PC-3 (cell line): ENCODE data around the gene SPRED1. TPM values are rescaled to one million over a fixed set of nuclear protein-coding genes. Genes with fewer than 3 reads are reported as not detected.

Experiments used
- ATAC-seq: fragments of 200-7000 bp; cut with Tn5 transposase; 2 replicates; pipeline ENCODE4 v1.9.1; 2020; ENCODE audit warnings: mild to moderate bottlenecking, moderate library complexity
- BruUV-seq: library from RNA; stranded (reverse); fragments of 400-500 nt; replicated peaks from 2 replicates; lab custom pipeline; 2021; lab: Mats Ljungman, UMichigan
- CTCF ChIA-PET: fragments of 300-600 bp; sonication (Branson Sonifier 250); formaldehyde crosslinking; loops from one replicate; lab custom pipeline; 2022; ENCODE audit warnings: antibody characterized with exemption; lab: Charles Lee
- POLR2A ChIA-PET: fragments of 300-600 bp; sonication (Branson Sonifier 250); formaldehyde crosslinking; loops from one replicate; lab custom pipeline; 2022; ENCODE audit warnings: antibody characterized with exemption; ENCODE audit not compliant: unreplicated experiment; lab: Charles Lee
- DNase-seq: peaks from one replicate; pipeline ENCODE4 v3.0.0-alpha.2; 2015
- H2AFZ ChIP-seq: fragments of 300-600 bp; sonication (generic); 2 replicates; pipeline ENCODE4 v1.6.0; 2016; ENCODE audit warnings: antibody characterized with exemption, low read length
- H3F3A ChIP-seq: fragments of 300-600 bp; sonication (generic); one replicate; pipeline ENCODE4 v1.6.0; 2017; ENCODE audit warnings: antibody characterized with exemption, low read length, control low read depth, mild to moderate bottlenecking; ENCODE audit not compliant: unreplicated experiment
- H3K27ac ChIP-seq: fragments of 300-600 bp; sonication (generic); 2 replicates; pipeline ENCODE4 v1.5.1; 2016; ENCODE audit warnings: mild to moderate bottlenecking, low read length
- H3K27me3 ChIP-seq: fragments of 300-600 bp; sonication (generic); 2 replicates; pipeline ENCODE4 v1.6.1; 2016; ENCODE audit warnings: low read length, mixed read lengths
- H3K36me3 ChIP-seq: fragments of 300-600 bp; sonication (generic); 2 replicates; pipeline ENCODE4 v1.6.1; 2016; ENCODE audit warnings: low read depth, mixed run types, low read length, mixed read lengths
- H3K4me1 ChIP-seq: fragments of 300-600 bp; sonication (generic); 2 replicates; pipeline ENCODE4 v1.5.1; 2016; ENCODE audit warnings: low read length; ENCODE audit not compliant: insufficient read depth
- H3K4me2 ChIP-seq: fragments of 300-600 bp; sonication (generic); 2 replicates; pipeline ENCODE4 v1.6.0; 2016; ENCODE audit warnings: low read length
- H3K4me3 ChIP-seq: fragments of 300-600 bp; sonication (generic); 2 replicates; pipeline ENCODE4 v1.5.1; 2016; ENCODE audit warnings: mild to moderate bottlenecking, low read length, mixed read lengths
- H3K79me2 ChIP-seq: fragments of 300-600 bp; sonication (generic); 2 replicates; pipeline ENCODE4 v1.6.1; 2017; ENCODE audit warnings: low read length, mixed read lengths
- H3K9ac ChIP-seq: fragments of 300-600 bp; sonication (generic); 2 replicates; pipeline ENCODE4 v1.6.0; 2016; ENCODE audit warnings: mild to moderate bottlenecking, low read length
- H3K9me2 ChIP-seq: fragments of 300-600 bp; sonication (generic); replicated peaks from 2 replicates; pipeline ENCODE4 v1.6.1; 2016; ENCODE audit warnings: mixed run types, low read length, mixed read lengths
- H3K9me3 ChIP-seq: fragments of 300-600 bp; sonication (generic); 2 replicates; pipeline ENCODE4 v1.6.1; 2016; ENCODE audit warnings: low read length, mixed read lengths
- H4K20me1 ChIP-seq: fragments of 300-600 bp; sonication (generic); 2 replicates; pipeline ENCODE4 v1.6.1; 2016; ENCODE audit warnings: low read length, mixed read lengths
- EZH2 ChIP-seq: fragments of 300-600 bp; sonication (generic); IDR thresholded peaks from one replicate; pipeline ENCODE4 v1.6.1; 2017; ENCODE audit warnings: antibody characterized with exemption, mild to moderate bottlenecking, low read length; ENCODE audit not compliant: unreplicated experiment
- EZH2phosphoT487 ChIP-seq: fragments of 300-600 bp; sonication (generic); IDR thresholded peaks from 2 replicates; pipeline ENCODE4 v1.6.1; 2018; ENCODE audit warnings: mild to moderate bottlenecking, antibody characterized with exemption, low read length, borderline replicate concordance
- intact Hi-C: fragments of 100-400 bp; cut with micrococcal nuclease; formaldehyde crosslinking; loops from 2 replicates; pipeline ENCODE4 v1.9.0; 2023
- total RNA-seq: library from RNA; depleted of rRNA; stranded (reverse); fragments of >200 nt; gene quantifications from 2 replicates; pipeline ENCODE4 v1.2.3, GENCODE V29; 2014
- TF ChIP-seq, protein P1 (sequence below): fragments of 300-600 bp; sonication (generic); conservative IDR thresholded peaks from 2 replicates; pipeline ENCODE4 v1.5.1; 2017; ENCODE audit warnings: antibody characterized with exemption, low read depth, mild to moderate bottlenecking, low read length

Gene SPRED1
- total RNA-seq, 1 experiment from 2014 or later, result 39.7 TPM

GRCh38 chr15:38332711-38333110, 80.1 kb downstream of the SPRED1 start:
- POLR2A ChIA-PET, result no interaction called here
- TF ChIP-seq EZH2phosphoT487, result no peak
- TF ChIP-seq EZH2, result no peak
- TF ChIP-seq, protein P1, sequence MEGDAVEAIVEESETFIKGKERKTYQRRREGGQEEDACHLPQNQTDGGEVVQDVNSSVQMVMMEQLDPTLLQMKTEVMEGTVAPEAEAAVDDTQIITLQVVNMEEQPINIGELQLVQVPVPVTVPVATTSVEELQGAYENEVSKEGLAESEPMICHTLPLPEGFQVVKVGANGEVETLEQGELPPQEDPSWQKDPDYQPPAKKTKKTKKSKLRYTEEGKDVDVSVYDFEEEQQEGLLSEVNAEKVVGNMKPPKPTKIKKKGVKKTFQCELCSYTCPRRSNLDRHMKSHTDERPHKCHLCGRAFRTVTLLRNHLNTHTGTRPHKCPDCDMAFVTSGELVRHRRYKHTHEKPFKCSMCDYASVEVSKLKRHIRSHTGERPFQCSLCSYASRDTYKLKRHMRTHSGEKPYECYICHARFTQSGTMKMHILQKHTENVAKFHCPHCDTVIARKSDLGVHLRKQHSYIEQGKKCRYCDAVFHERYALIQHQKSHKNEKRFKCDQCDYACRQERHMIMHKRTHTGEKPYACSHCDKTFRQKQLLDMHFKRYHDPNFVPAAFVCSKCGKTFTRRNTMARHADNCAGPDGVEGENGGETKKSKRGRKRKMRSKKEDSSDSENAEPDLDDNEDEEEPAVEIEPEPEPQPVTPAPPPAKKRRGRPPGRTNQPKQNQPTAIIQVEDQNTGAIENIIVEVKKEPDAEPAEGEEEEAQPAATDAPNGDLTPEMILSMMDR, result no peak
- H3K9me3 ChIP-seq, result no peaks in the 10 kb centered on the region

GRCh38 chr15:38335116-38335515, 82.5 kb downstream of the SPRED1 start:
- peaks cover 7% of the 10 kb centered on the region for H3K36me3 ChIP-seq
- no peak overlapping the region for H3K4me2 ChIP-seq
- no peak overlapping the region for H3K27ac ChIP-seq
- H3K9me2 ChIP-seq, result no peaks in the 10 kb centered on the region
- TF ChIP-seq EZH2 (no peak), EZH2phosphoT487 (no peak)
- TF ChIP-seq, protein P1, result no peak
- intact Hi-C loops, result no loop called here
- DNase-seq (no peak), ATAC-seq (no peak)
- H3K4me3 ChIP-seq, result no peak overlapping the region
- no TSS peak for BruUV-seq
- no peak overlapping the region for H3K9ac ChIP-seq
- CTCF ChIA-PET, result no interaction called here
- POLR2A ChIA-PET, result no interaction called here
- H3F3A ChIP-seq, result no peaks in the 10 kb centered on the region
- no peaks in the 10 kb centered on the region for H3K4me1 ChIP-seq
- no peaks in the 10 kb centered on the region for H3K79me2 ChIP-seq
- H3K9me3 ChIP-seq, result no peaks in the 10 kb centered on the region
- no peaks in the 10 kb centered on the region for H3K27me3 ChIP-seq
- H4K20me1 ChIP-seq, result no peaks in the 10 kb centered on the region
- H2AFZ ChIP-seq, result no peak overlapping the region

More at GRCh38 chr15:38332711-38333110, 80.1 kb downstream of the SPRED1 start:
- Histone ChIP-seq H3K9ac (no peak overlapping the region), H3F3A (no peaks in the 10 kb centered on the region), H2AFZ (no peak overlapping the region), H3K27ac (no peak overlapping the region), H4K20me1 (no peaks in the 10 kb centered on the region), H3K4me3 (no peak overlapping the region), H3K36me3 (peaks cover 2% of the 10 kb centered on the region; the same call in 1 of the 2 replicates), H3K79me2 (no peaks in the 10 kb centered on the region), H3K4me2 (no peak overlapping the region), H3K4me1 (no peaks in the 10 kb centered on the region), H3K27me3 (no peaks in the 10 kb centered on the region), H3K9me2 (no peaks in the 10 kb centered on the region)
- BruUV-seq, result no TSS peak
- intact Hi-C loops, result no loop called here
- DNase-seq (no peak), ATAC-seq (no peak)
- CTCF ChIA-PET, result no interaction called here

- POLR2A ChIA-PET, result no interaction called here
- ATAC-seq, result no peak
Observed at GRCh38 chr15:38344351-38344750, 91.7 kb downstream of the SPRED1 start.

More at GRCh38 chr15:38344351-38344750, 91.7 kb downstream of the SPRED1 start:
- Histone ChIP-seq H3K36me3 (peaks cover 27% of the 10 kb centered on the region), H3K9ac (no peak overlapping the region), H3K4me1 (no peaks in the 10 kb centered on the region), H3K4me3 (no peak overlapping the region), H3K27me3 (no peaks in the 10 kb centered on the region), H2AFZ (no peak overlapping the region), H3K9me3 (no peaks in the 10 kb centered on the region), H3K4me2 (no peak overlapping the region), H3F3A (no peaks in the 10 kb centered on the region), H3K27ac (no peak overlapping the region), H3K9me2 (no peaks in the 10 kb centered on the region), H4K20me1 (no peaks in the 10 kb centered on the region), H3K79me2 (peaks cover 10% of the 10 kb centered on the region; the same call in 1 of the 2 replicates)
- TF ChIP-seq EZH2, result no peak
- TF ChIP-seq, protein P1, result no peak
- no peak for TF ChIP-seq EZH2phosphoT487
- intact Hi-C loops, result no loop called here
- CTCF ChIA-PET, result no interaction called here
- BruUV-seq, result no TSS peak
- DNase-seq, result no peak
